H1 (cell line): Measurements from ENCODE around the gene PRODH2. TPM values are rescaled to one million over a fixed set of nuclear protein-coding genes. Genes with fewer than 3 reads are reported as not detected.

Source experiments
- CTCF ChIA-PET: fragments of 300-600 bp; sonication (Branson Sonifier 250); formaldehyde crosslinking; loops from one replicate; lab custom pipeline; 2021; ENCODE audit not compliant: partially characterized antibody; lab: Charles Lee
- POLR2A ChIA-PET: fragments of 300-600 bp; sonication (Branson Sonifier 250); formaldehyde crosslinking; loops from one replicate; lab custom pipeline; 2021; ENCODE audit warnings: inconsistent platforms; ENCODE audit not compliant: partially characterized antibody; lab: Charles Lee
- DNase-seq, 2 experiments: peaks; one replicate each; pipeline versions ENCODE4 v3.0.0 to v3.0.0-alpha.2; 2010 to 2022; ENCODE audit warnings: low spot score in 2 of 2, low read depth in 1 of 2, mixed read lengths in 1 of 2
- FAIRE-seq: peaks from 2 replicates; lab custom pipeline; 2011; peaks lifted over from hg19 to GRCh38; lab: Jason Lieb, UNC
- H2AFZ ChIP-seq: 2 replicates; pipeline ENCODE4 v1.8.1; 2012; ENCODE audit warnings: low read length, inconsistent platforms
- H2AK5ac ChIP-seq: 2 replicates; pipeline ENCODE4 v1.6.1; 2013; ENCODE audit warnings: low read depth, low read length
- H2BK120ac ChIP-seq: replicated peaks from 2 replicates; pipeline ENCODE3; 2013; ENCODE audit warnings: low read depth, low read length, inconsistent platforms
- H2BK12ac ChIP-seq: 2 replicates; pipeline ENCODE4 v1.6.1; 2013; ENCODE audit warnings: low read depth, low read length
- H2BK15ac ChIP-seq: 2 replicates; pipeline ENCODE4 v1.6.1; 2013; ENCODE audit warnings: low read length
- H2BK20ac ChIP-seq: 2 replicates; pipeline ENCODE4 v1.6.1; 2013; ENCODE audit warnings: low read length
- H2BK5ac ChIP-seq: 2 replicates; pipeline ENCODE4 v1.6.1; 2013; ENCODE audit warnings: low read depth, low read length
- H3K14ac ChIP-seq: 2 replicates; pipeline ENCODE4 v1.6.1; 2013; ENCODE audit warnings: inconsistent platforms; ENCODE audit not compliant: insufficient read length
- H3K18ac ChIP-seq: 2 replicates; pipeline ENCODE4 v1.6.1; 2013; ENCODE audit warnings: low read length; ENCODE audit errors: extremely low read depth
- H3K23ac ChIP-seq: 2 replicates; pipeline ENCODE4 v1.6.1; 2013; ENCODE audit warnings: inconsistent platforms; ENCODE audit not compliant: insufficient read length
- H3K23me2 ChIP-seq: 2 replicates; pipeline ENCODE4 v1.6.1; 2013; ENCODE audit warnings: low read depth, low read length
- H3K27ac ChIP-seq: 2 replicates; pipeline ENCODE4 v1.6.1; 2011; ENCODE audit warnings: low read depth, low read length, inconsistent platforms
- H3K27me3 ChIP-seq, 4 experiments: replicated peaks in 1 of 4; 1 replicate in 1 of 4; 2 replicates in 3 of 4; pipeline versions ENCODE4 v1.6.1 to v1.8.1; 2011 to 2013; ENCODE audit warnings: low read length in 3 of 4, mild to moderate bottlenecking in 3 of 4, inconsistent platforms in 2 of 4, mixed read lengths in 2 of 4, moderate library complexity in 1 of 4; ENCODE audit not compliant: control insufficient read depth in 3 of 4, insufficient read depth in 3 of 4; ENCODE audit errors: extremely low read depth in 1 of 4
- H3K36me3 ChIP-seq, 4 experiments: 2 replicates each; pipeline versions ENCODE4 v1.6.1 to v1.8.1; 2011 to 2013; ENCODE audit warnings: mild to moderate bottlenecking in 4 of 4, low read length in 3 of 4, moderate library complexity in 2 of 4, control low read depth in 1 of 4, inconsistent platforms in 1 of 4; ENCODE audit not compliant: insufficient read depth in 4 of 4, control insufficient read depth in 2 of 4
- H3K4ac ChIP-seq: replicated peaks from 2 replicates; pipeline ENCODE3; 2013; ENCODE audit warnings: low read length, low read depth, mixed read lengths, inconsistent platforms; ENCODE audit not compliant: insufficient read length
- H3K4me1 ChIP-seq, 4 experiments: replicated peaks in 1 of 4; 1 replicate in 1 of 4; 2 replicates in 3 of 4; pipeline versions ENCODE4 v1.6.1 to v1.8.1; 2011 to 2013; ENCODE audit warnings: low read length in 3 of 4, inconsistent platforms in 2 of 4, mixed read lengths in 1 of 4; ENCODE audit not compliant: insufficient read depth in 4 of 4, control insufficient read depth in 3 of 4
- H3K4me2 ChIP-seq, 2 experiments: 2 replicates each; pipeline versions ENCODE4 v1.6.1 to v1.8.1; 2011 to 2013; ENCODE audit warnings: low read depth in 2 of 2, low read length in 2 of 2, control low read depth in 1 of 2, inconsistent platforms in 1 of 2, mild to moderate bottlenecking in 1 of 2; ENCODE audit not compliant: insufficient read depth in 1 of 2
- H3K4me3 ChIP-seq, 4 experiments: fragments of 200-600, 300-600 bp in 1 of 4; sonication (generic), shearing (Covaris generic), sonication (Bioruptor Twin) in 1 of 4; 2 replicates each; pipeline versions ENCODE4 v1.5.1 to v1.8.1; 2011 to 2016; ENCODE audit warnings: low read length in 4 of 4, low read depth in 3 of 4, control low read depth in 2 of 4, inconsistent platforms in 2 of 4, mild to moderate bottlenecking in 2 of 4, mixed read lengths in 1 of 4, moderate library complexity in 1 of 4; ENCODE audit not compliant: insufficient read depth in 2 of 4; ENCODE audit errors: extremely low read depth in 1 of 4
- H3K56ac ChIP-seq: replicated peaks from 2 replicates; pipeline ENCODE3; 2013; ENCODE audit warnings: low read depth, mild to moderate bottlenecking, mixed read lengths, low read length, inconsistent platforms; ENCODE audit not compliant: insufficient read length
- H3K79me1 ChIP-seq: 2 replicates; pipeline ENCODE4 v1.6.1; 2013; ENCODE audit warnings: low read depth, low read length, control low read depth
- H3K79me2 ChIP-seq, 2 experiments: 2 replicates each; pipeline versions ENCODE4 v1.6.1 to v1.8.1; 2012 to 2013; ENCODE audit warnings: low read length in 2 of 2, mild to moderate bottlenecking in 2 of 2, inconsistent platforms in 1 of 2; ENCODE audit not compliant: insufficient read depth in 2 of 2, control insufficient read depth in 1 of 2
- H3K9ac ChIP-seq, 4 experiments: replicated peaks in 1 of 4; 1 replicate in 1 of 4; 2 replicates in 3 of 4; pipeline versions ENCODE4 v1.6.1 to v1.8.1; 2011 to 2013; ENCODE audit warnings: low read depth in 3 of 4, low read length in 3 of 4, control low read depth in 2 of 4, mild to moderate bottlenecking in 2 of 4, moderate library complexity in 2 of 4, inconsistent platforms in 1 of 4; ENCODE audit errors: extremely low read depth in 1 of 4
- H3K9me3 ChIP-seq, 2 experiments: 2 replicates each; pipeline versions ENCODE4 v1.6.1 to v1.8.1; 2012 to 2013; ENCODE audit warnings: mild to moderate bottlenecking in 2 of 2, moderate library complexity in 2 of 2, control low read depth in 1 of 2, inconsistent platforms in 1 of 2, low read depth in 1 of 2, low read length in 1 of 2, mixed read lengths in 1 of 2; ENCODE audit not compliant: insufficient read depth in 2 of 2
- H4K20me1 ChIP-seq, 2 experiments: replicated peaks in 1 of 2; 2 replicates each; pipeline versions ENCODE3 to v1.8.1; 2011 to 2013; ENCODE audit warnings: inconsistent platforms in 2 of 2, low read length in 2 of 2, mild to moderate bottlenecking in 1 of 2; ENCODE audit not compliant: insufficient read depth in 2 of 2, control insufficient read depth in 1 of 2
- H4K5ac ChIP-seq: 2 replicates; pipeline ENCODE4 v1.6.1; 2013; ENCODE audit warnings: low read length, low read depth, mixed read lengths, inconsistent platforms; ENCODE audit not compliant: insufficient read length
- H4K8ac ChIP-seq: 2 replicates; pipeline ENCODE4 v1.8.0; 2013; ENCODE audit warnings: mild to moderate bottlenecking, moderate library complexity, low read length, inconsistent platforms; ENCODE audit not compliant: insufficient read depth; ENCODE audit errors: extremely low read depth
- H4K91ac ChIP-seq: replicated peaks from 2 replicates; pipeline ENCODE3; 2013; ENCODE audit warnings: low read length, mixed read lengths, inconsistent platforms; ENCODE audit not compliant: insufficient read length
- ASH2L ChIP-seq: fragments of 200-600, 300-600 bp; sonication (generic); IDR thresholded peaks from one replicate; pipeline ENCODE4 v1.7.1; 2017; ENCODE audit warnings: low read length
- RBBP5 ChIP-seq: IDR thresholded peaks from 2 replicates; pipeline ENCODE4 v1.7.1; 2012; ENCODE audit warnings: low read depth, mild to moderate bottlenecking, inconsistent platforms, low read length, moderate library complexity, borderline replicate concordance
- TAF1 ChIP-seq: IDR thresholded peaks from 2 replicates; pipeline ENCODE4 v1.6.1; 2011; ENCODE audit warnings: mild to moderate bottlenecking, low read depth, low read length
- TBP ChIP-seq: IDR thresholded peaks from 2 replicates; pipeline ENCODE4 v1.6.1; 2011; ENCODE audit warnings: low read depth, low read length, improper control_type of control experiment
- WGBS, 2 experiments: shearing (Covaris generic) in 1 of 2; methylation state at CpG; one replicate each; pipeline versions ENCODE4 v1.1.6 to v1.1.7; 2013 to 2015; ENCODE audit warnings: low lambda C conversion rate in 2 of 2, mixed read lengths in 2 of 2, inconsistent platforms in 1 of 2, low coverage in 1 of 2, missing lambda C conversion rate in 1 of 2; ENCODE audit not compliant: insufficient replicate concordance in 2 of 2, insufficient coverage in 1 of 2, insufficient read length in 1 of 2; ENCODE audit errors: extremely low coverage in 1 of 2, missing lambda C conversion rate in 1 of 2; 5-methylcytosine and 5-hydroxymethylcytosine counted together
- polyA plus RNA-seq, 7 experiments: library from polyadenylated mRNA; depleted of rRNA in 3 of 7; stranded (reverse) in 5 of 7; unstranded in 2 of 7; fragments of >200 nt in 5 of 7; fragments of 200-250 nt in 2 of 7; gene quantifications; 1 replicate in 5 of 7; 2 replicates in 1 of 7; 4 replicates in 1 of 7; pipeline versions ENCODE4 v1.2.1 to v1.2.3, GENCODE V29; 2011 to 2013; ENCODE audit warnings: missing spikeins in 2 of 7, mixed read lengths in 2 of 7
- total RNA-seq: library from RNA; stranded (reverse); fragmentation: NEBNext Ultra II Directional; extraction: Animal tissue kit (Norgen Biotek cat#: 25700); gene quantifications from 2 replicates; pipeline ENCODE4 v1.2.1, GENCODE V29; 2021

PRODH2 gene
- total and polyA plus RNA-seq, 2 of the 8 experiments (the other 6 are each of a cell fraction or from before 2014, with no cell fraction given), result not detected

GRCh38 chr19:35753634-35754369 is 58.8 kb downstream of the PRODH2 start:
- no peak overlapping the region for H2AK5ac ChIP-seq
- POLR2A ChIA-PET, result interaction anchor here (1.0 to 1.4 kb wide), 2 partner anchors 9 to 13 kb away, joined by 3 read pairs; no protein-coding TSS in a partner anchor
- DNase-seq (no peak), FAIRE-seq (no peak)
- no peak overlapping the region for H4K91ac ChIP-seq
- no peak overlapping the region for H3K56ac ChIP-seq
- CTCF ChIA-PET, result interaction anchor here (0.6 to 1.3 kb wide), 2 partner anchors 13 to 245 kb away, joined by 3 to 4 read pairs; no protein-coding TSS in a partner anchor
- no peak overlapping the region for H3K9ac ChIP-seq
- no peak overlapping the region for H3K4me3 ChIP-seq
- no peak overlapping the region for H2BK12ac ChIP-seq
- H4K20me1 ChIP-seq, result no peaks in the 10 kb centered on the region
- H3K79me1 ChIP-seq, result peaks cover under 1% of the 10 kb centered on the region; the same call in 1 of the 2 replicates
- no peak overlapping the region for H4K8ac ChIP-seq
- H3K23ac ChIP-seq, result no peak overlapping the region
- H2BK5ac ChIP-seq, result no peak overlapping the region
- no peak overlapping the region for H3K4ac ChIP-seq
- peaks cover 17% of the 10 kb centered on the region; the same call in 1 of the 2 replicates for H3K23me2 ChIP-seq
- H3K18ac ChIP-seq, result no peak overlapping the region
- H3K14ac ChIP-seq, result no peak overlapping the region
- no peaks in the 10 kb centered on the region for H3K36me3 ChIP-seq
- no peak overlapping the region for H4K5ac ChIP-seq
- no peak overlapping the region for H3K27ac ChIP-seq
- no peak overlapping the region for H3K4me2 ChIP-seq
- H3K9me3 ChIP-seq, result no peaks in the 10 kb centered on the region
- 87% methylated on average over 20 of the region's 20 CpGs; no CpG with 5 or more reads in 1 of the 2 experiments for WGBS, 2 experiments
- no peak overlapping the region for H2BK15ac ChIP-seq
- H3K79me2 ChIP-seq, result peaks cover 0 to 1% of the 10 kb centered on the region in 2 experiments; a peak in 1 of 4 replicates
- no peak overlapping the region for H2BK20ac ChIP-seq
- H2BK120ac ChIP-seq, result no peak overlapping the region
- H3K27me3 ChIP-seq, result peaks cover 0 to 17% (median 11%) of the 10 kb centered on the region in 4 experiments; a peak in 5 of 7 replicates
- no peak overlapping the region for H2AFZ ChIP-seq
- H3K4me1 ChIP-seq, result peaks cover 0 to 18% (median 10%) of the 10 kb centered on the region in 4 experiments; a peak in 5 of 7 replicates
- TF ChIP-seq RBBP5 (no peak), ASH2L (no peak), TBP (no peak), TAF1 (no peak)
